Measurements from ENCODE around the gene ARL15. TPM values are rescaled to one million over a fixed set of nuclear protein-coding genes. Genes with fewer than 3 reads are reported as not detected.

ARL15 gene
- total and polyA plus RNA-seq, 2 donors (not counting 3 experiments of a cell fraction or from before 2014, with no cell fraction given), result 11.9 to 24.4 TPM

DNA sequence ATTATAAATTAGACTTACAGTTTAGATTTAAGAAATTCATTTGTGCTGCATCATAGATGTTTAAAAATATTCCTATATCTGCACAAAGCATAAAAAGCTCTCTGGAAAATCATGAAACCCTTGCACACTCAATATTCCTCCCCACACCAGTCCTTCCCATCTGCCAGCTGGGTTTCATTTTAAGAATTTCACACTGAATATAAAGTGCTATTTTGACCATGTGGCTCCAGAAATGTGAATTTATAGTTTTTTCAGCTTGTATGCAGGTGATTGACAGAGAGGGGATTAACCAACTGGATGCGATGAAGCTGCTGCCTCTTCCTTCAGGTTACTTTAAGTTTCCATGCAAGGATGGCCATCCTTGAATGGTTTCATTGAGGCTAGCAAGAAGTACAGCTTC, 403.6 kb downstream of the ARL15 start:
- Histone ChIP-seq H3K9me1 (replicated peaks; ENCODE audit: control insufficient read depth, extremely low read depth, insufficient read depth, low read length) (no peaks in the 10 kb centered on the region), H3K27ac (ENCODE audit: insufficient read depth, low read depth, low read length) (no peak overlapping the region), H3K4me1 (ENCODE audit: control insufficient read depth, extremely low read depth, insufficient read depth, low read length) (no peaks in the 10 kb centered on the region), H3K9ac (replicated peaks; ENCODE audit: extremely low read depth, insufficient read depth, low read length) (no peak overlapping the region), H3K4me2 (ENCODE audit: insufficient read depth, low read length) (no peak overlapping the region), H2AFZ (ENCODE audit: low read depth, low read length) (no peak overlapping the region), H3K36me3 (ENCODE audit: control insufficient read depth in 2 of 2, extremely low read depth in 1 of 2, insufficient read depth in 2 of 2, low read length in 2 of 2) (no peaks in the 10 kb centered on the region), H3K9me3 (replicated peaks; ENCODE audit: control insufficient read depth, insufficient read depth, low read length) (no peaks in the 10 kb centered on the region), H3K27me3 (ENCODE audit: control insufficient read depth in 2 of 2, insufficient read depth in 2 of 2, low read length in 2 of 2) (no peaks in the 10 kb centered on the region), H4K20me1 (replicated peaks; ENCODE audit: control insufficient read depth, extremely low read depth, insufficient read depth, low read length) (no peaks in the 10 kb centered on the region), H3K79me2 (ENCODE audit: control insufficient read depth, insufficient read depth, low read length) (no peaks in the 10 kb centered on the region), H3K4me3 (replicated peaks in 1 of 3; ENCODE audit: insufficient read depth in 1 of 3, low read depth in 1 of 3, low read length in 3 of 3) (no peak overlapping the region)
- intact Hi-C loops (cut with micrococcal nuclease), result no loop called here
- POLR2A ChIA-PET, result interaction anchor here (0.6 kb wide), 1 partner anchor 185 kb away, joined by 3 read pairs; no protein-coding TSS in a partner anchor
- no TSS peak for BruUV-seq (replicated peaks)
- FAIRE-seq (no peak), DNase-seq (ENCODE audit: low read depth, low spot score) (no peak)
- TF ChIP-seq MYC (IDR thresholded peaks at IDR 0.05; ENCODE audit: low read depth, low read length) (no peak), FOS (IDR thresholded peaks at IDR 0.05; ENCODE audit: borderline replicate concordance, insufficient read depth, low read length) (no peak), JUN (IDR thresholded peaks at IDR 0.05; ENCODE audit: borderline replicate concordance, insufficient read depth, insufficient read length, low read depth) (no peak), POLR2AphosphoS5 (IDR thresholded peaks at IDR 0.05; ENCODE audit: insufficient read depth, low read depth, low read length) (no peak), POLR2A (IDR thresholded peaks at IDR 0.05; ENCODE audit: low read depth, low read length) (no peak), EZH2 (IDR thresholded peaks at IDR 0.05; ENCODE audit: borderline replicate concordance, low read depth, low read length, severe bottlenecking) (no peak), GATA2 (IDR thresholded peaks at IDR 0.05; ENCODE audit: insufficient read depth, insufficient read length, low read depth, low read length) (no peak)
- TF ChIP-seq, protein P1, sequence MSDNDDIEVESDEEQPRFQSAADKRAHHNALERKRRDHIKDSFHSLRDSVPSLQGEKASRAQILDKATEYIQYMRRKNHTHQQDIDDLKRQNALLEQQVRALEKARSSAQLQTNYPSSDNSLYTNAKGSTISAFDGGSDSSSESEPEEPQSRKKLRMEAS (IDR thresholded peaks at IDR 0.05; ENCODE audit: insufficient read depth, insufficient read length), result no peak
- TF ChIP-seq, protein P2, sequence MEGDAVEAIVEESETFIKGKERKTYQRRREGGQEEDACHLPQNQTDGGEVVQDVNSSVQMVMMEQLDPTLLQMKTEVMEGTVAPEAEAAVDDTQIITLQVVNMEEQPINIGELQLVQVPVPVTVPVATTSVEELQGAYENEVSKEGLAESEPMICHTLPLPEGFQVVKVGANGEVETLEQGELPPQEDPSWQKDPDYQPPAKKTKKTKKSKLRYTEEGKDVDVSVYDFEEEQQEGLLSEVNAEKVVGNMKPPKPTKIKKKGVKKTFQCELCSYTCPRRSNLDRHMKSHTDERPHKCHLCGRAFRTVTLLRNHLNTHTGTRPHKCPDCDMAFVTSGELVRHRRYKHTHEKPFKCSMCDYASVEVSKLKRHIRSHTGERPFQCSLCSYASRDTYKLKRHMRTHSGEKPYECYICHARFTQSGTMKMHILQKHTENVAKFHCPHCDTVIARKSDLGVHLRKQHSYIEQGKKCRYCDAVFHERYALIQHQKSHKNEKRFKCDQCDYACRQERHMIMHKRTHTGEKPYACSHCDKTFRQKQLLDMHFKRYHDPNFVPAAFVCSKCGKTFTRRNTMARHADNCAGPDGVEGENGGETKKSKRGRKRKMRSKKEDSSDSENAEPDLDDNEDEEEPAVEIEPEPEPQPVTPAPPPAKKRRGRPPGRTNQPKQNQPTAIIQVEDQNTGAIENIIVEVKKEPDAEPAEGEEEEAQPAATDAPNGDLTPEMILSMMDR (IDR thresholded peaks at IDR 0.05; ENCODE audit: extremely low read depth in 1 of 2, insufficient read depth in 1 of 2, low read depth in 1 of 2, low read length in 2 of 2), result no peak
- dilution Hi-C loops (cut with MboI; ENCODE audit: extremely low pct_ligation_motif_present, low sequenced_read_pairs), result no loop called here
- CTCF ChIA-PET, result no interaction called here

Measured in endothelial cell of umbilical vein (primary cell).